Ishikawa (cell line): Measurements from ENCODE around the gene ITGA6.

Experiments used
- CEBPB ChIP-seq: IDR thresholded peaks from 2 replicates; pipeline ENCODE4 v1.6.1; 2012
- CREB1 ChIP-seq: IDR thresholded peaks from 2 replicates; pipeline ENCODE4 v1.6.1; 2012; ENCODE audit warnings: low read depth
- EGR1 ChIP-seq: IDR thresholded peaks from 2 replicates; pipeline ENCODE4 v1.6.1; 2012
- EP300 ChIP-seq: IDR thresholded peaks from 2 replicates; pipeline ENCODE4 v1.6.1; 2012; ENCODE audit warnings: borderline replicate concordance
- FOXM1 ChIP-seq: IDR thresholded peaks from 2 replicates; pipeline ENCODE4 v1.6.1; 2012; ENCODE audit warnings: low read depth, borderline replicate concordance
- MAX ChIP-seq: IDR thresholded peaks from 2 replicates; pipeline ENCODE4 v1.6.1; 2012
- NFIC ChIP-seq: IDR thresholded peaks from 2 replicates; pipeline ENCODE4 v1.6.1; 2012
- RAD21 ChIP-seq: IDR thresholded peaks from 2 replicates; pipeline ENCODE4 v1.6.1; 2012; ENCODE audit warnings: low read depth
- REST ChIP-seq: IDR thresholded peaks from 2 replicates; pipeline ENCODE4 v1.6.1; 2012; ENCODE audit warnings: low read depth, mild to moderate bottlenecking
- TAF1 ChIP-seq: IDR thresholded peaks from 2 replicates; pipeline ENCODE4 v1.6.1; 2012; ENCODE audit warnings: low read depth, mild to moderate bottlenecking
- TCF12 ChIP-seq: IDR thresholded peaks from 2 replicates; pipeline ENCODE4 v1.6.1; 2012; ENCODE audit warnings: low read depth
- TEAD4 ChIP-seq: IDR thresholded peaks from 2 replicates; pipeline ENCODE4 v1.6.1; 2012
- YY1 ChIP-seq: IDR thresholded peaks from 2 replicates; pipeline ENCODE4 v1.6.1; 2012; ENCODE audit warnings: low read depth

- TF ChIP-seq YY1 (no peak), TCF12 (no peak), CEBPB (no peak), FOXM1 (no peak), RAD21 (no peak), EGR1 (no peak), TEAD4 (no peak), CREB1 (no peak), TAF1 (no peak), REST (no peak), EP300 (no peak), NFIC (no peak), MAX (no peak)
Observed at GRCh38 chr2:172434821-172435605, 7.6 kb downstream of the ITGA6 start.
